Transverse colon (tissue), 4 donors: Measurements from ENCODE around the gene CATSPER3. TPM values are rescaled to one million over a fixed set of nuclear protein-coding genes. Genes with fewer than 3 reads are reported as not detected.

ENCODE experiments used
- DNase-seq: peaks from one replicate; pipeline ENCODE4 v3.0.0-alpha.2; 2019
- H3K27ac ChIP-seq, 4 donors: fragments of 200-600 bp; sonication (generic); 2 replicates each; pipeline ENCODE4 v1.5.1; 2016 to 2018; ENCODE audit warnings: inconsistent platforms in 4 of 4
- H3K27me3 ChIP-seq: fragments of 200-600 bp; sonication (generic); 2 replicates; pipeline ENCODE4 v1.5.1; 2017; ENCODE audit warnings: inconsistent platforms
- H3K36me3 ChIP-seq, 4 donors: fragments of 200-600 bp; sonication (generic); 2 replicates each; pipeline ENCODE4 v1.5.1; 2017 to 2019; ENCODE audit warnings: inconsistent platforms in 4 of 4
- H3K4me1 ChIP-seq, 4 donors: fragments of 200-600 bp; sonication (generic); 2 replicates each; pipeline ENCODE4 v1.5.1; 2017 to 2020; ENCODE audit warnings: inconsistent platforms in 4 of 4
- H3K4me3 ChIP-seq, 4 donors: fragments of 200-600 bp; sonication (generic); 1 replicate in 1 of 4; 2 replicates in 3 of 4; pipeline versions ENCODE4 v1.5.1 to v1.6.1; 2017 to 2019; ENCODE audit warnings: inconsistent platforms in 4 of 4
- H3K9me3 ChIP-seq, 2 donors: fragments of 200-600 bp; sonication (generic); 2 replicates each; pipeline ENCODE4 v1.5.1; 2017 to 2019; ENCODE audit warnings: inconsistent platforms in 2 of 2
- CTCF ChIP-seq, 5 experiments: fragments of 200-600 bp in 3 of 5; fragments of 450-650 bp in 2 of 5; sonication (generic) in 3 of 5; IDR thresholded peaks; 1 replicate in 2 of 5; 2 replicates in 3 of 5; pipeline ENCODE4 v1.5.1; 2016 to 2017; ENCODE audit warnings: antibody characterized with exemption in 5 of 5, inconsistent platforms in 3 of 5, mild to moderate bottlenecking in 2 of 5, moderate library complexity in 1 of 5
- EP300 ChIP-seq: sonication (generic); formaldehyde crosslinking; IDR thresholded peaks from one replicate; pipeline ENCODE4 v1.6.1; 2017; ENCODE audit warnings: antibody characterized with exemption, low read depth
- POLR2A ChIP-seq: fragments of 450-650 bp; IDR thresholded peaks from one replicate; pipeline ENCODE4 v1.6.1; 2016; ENCODE audit warnings: antibody characterized with exemption, mild to moderate bottlenecking, moderate library complexity
- POLR2AphosphoS5 ChIP-seq, 3 donors: sonication (generic); formaldehyde crosslinking; IDR thresholded peaks; one replicate each; pipeline ENCODE4 v1.6.1; 2016; ENCODE audit warnings: antibody characterized with exemption in 3 of 3
- WGBS, 2 donors: methylation state at CpG; one replicate each; pipeline ENCODE4 v1.1.5; 2018; ENCODE audit warnings: low coverage in 1 of 2; 5-methylcytosine and 5-hydroxymethylcytosine counted together
- in situ Hi-C, 4 donors: fragments of 200-750 bp; cut with MboI; loops; one replicate each; pipeline versions ENCODE4 v1.15.0 to v1.15.1; 2017; ENCODE audit warnings: low sequenced_read_pairs in 3 of 4, low pct_ligation_motif_present in 1 of 4, low pct_unique_long_range_greater_than_20kb in 1 of 4
- intact Hi-C: fragments of 100-400 bp; cut with DNase I; formaldehyde crosslinking; loops from one replicate; pipeline ENCODE4 v1.15.1; 2023; ENCODE audit warnings: low total_unique reads
- total RNA-seq, 4 donors: library from RNA; depleted of rRNA; stranded (reverse); fragments of >200 nt; gene quantifications; one replicate each; pipeline ENCODE4 v1.1.0, GENCODE V29; 2016

Gene CATSPER3
- total RNA-seq, 4 donors from 2014 or later, result 0.32 to 4.1 (median 1.1) TPM; not detected in 1

GRCh38 chr5:135011355-135012032 is 43.8 kb downstream of the CATSPER3 start:
- H3K27me3 ChIP-seq, result no peaks in the 10 kb centered on the region
- H3K27ac ChIP-seq, result no peak overlapping the region
- H3K36me3 ChIP-seq, result no peaks in the 10 kb centered on the region
- H3K4me3 ChIP-seq, result no peak overlapping the region
- 89% methylated on average over 4 of the region's 4 CpGs; no CpG with 5 or more reads in 1 of the 2 donors for WGBS, 2 donors
- in situ Hi-C loops (no loop called here), intact Hi-C loops (no loop called here)
- H3K9me3 ChIP-seq, result no peaks in the 10 kb centered on the region
- H3K4me1 ChIP-seq, result peaks cover 0 to 7% (median 3%) of the 10 kb centered on the region in 4 donors
- TF ChIP-seq POLR2A (no peak), CTCF (IDR thresholded peaks at IDR 0.05) (no peak), POLR2AphosphoS5 (IDR thresholded peaks at IDR 0.05) (no peak), EP300 (no peak)
- no peak for DNase-seq

- no peak overlapping the region for H3K4me3 ChIP-seq
- in situ Hi-C loops (no loop called here), intact Hi-C loops (no loop called here)
- no peaks in the 10 kb centered on the region for H3K36me3 ChIP-seq
- 94% methylated on average over 2 of the region's 2 CpGs; no CpG with 5 or more reads in 1 of the 2 donors for WGBS, 2 donors
- H3K9me3 ChIP-seq, result no peaks in the 10 kb centered on the region
- peaks cover 0 to 7% (median 3%) of the 10 kb centered on the region in 4 donors for H3K4me1 ChIP-seq
- H3K27ac ChIP-seq, result no peak overlapping the region
- DNase-seq, result no peak
- no peaks in the 10 kb centered on the region for H3K27me3 ChIP-seq
- TF ChIP-seq POLR2A, result no peak
- no peak for TF ChIP-seq POLR2AphosphoS5 (IDR thresholded peaks at IDR 0.05)
- TF ChIP-seq CTCF (IDR thresholded peaks at IDR 0.05), result no peak
- no peak for TF ChIP-seq EP300
Measured at GRCh38 chr5:135012033-135012588, 44.4 kb downstream of the CATSPER3 start.

- TF ChIP-seq CTCF (IDR thresholded peaks at IDR 0.05) (no peak), POLR2AphosphoS5 (IDR thresholded peaks at IDR 0.05) (no peak)
- intact Hi-C loops (no loop called here), in situ Hi-C loops (no loop called here)
- DNase-seq, result no peak
- H3K4me3 ChIP-seq, result no peak overlapping the region
- H3K27ac ChIP-seq, result no peak overlapping the region
- peaks cover 0 to 7% (median 3%) of the 10 kb centered on the region in 4 donors for H3K4me1 ChIP-seq
- H3K9me3 ChIP-seq, result no peaks in the 10 kb centered on the region
- no peaks in the 10 kb centered on the region for H3K27me3 ChIP-seq
- H3K36me3 ChIP-seq, result no peaks in the 10 kb centered on the region
- WGBS, 2 donors, result 84% methylated on average over 5 of the region's 5 CpGs; no CpG with 5 or more reads in 1 of the 2 donors
Measured at GRCh38 chr5:135012951-135013391, 45.3 kb downstream of the CATSPER3 start.

GRCh38 chr5:135013445-135013844 is 45.7 kb downstream of the CATSPER3 start:
- DNase-seq, result no peak
- Histone ChIP-seq H3K27me3 (no peaks in the 10 kb centered on the region), H3K9me3 (no peaks in the 10 kb centered on the region), H3K27ac (no peak overlapping the region), H3K36me3 (no peaks in the 10 kb centered on the region), H3K4me1 (peaks cover 0 to 7% (median 3%) of the 10 kb centered on the region in 4 donors), H3K4me3 (no peak overlapping the region)
- 85 to 86% methylated on average over 1 to 7 of the region's 7 CpGs for WGBS, 2 donors
- TF ChIP-seq EP300 (no peak), POLR2A (no peak), CTCF (IDR thresholded peaks at IDR 0.05) (no peak)
- intact Hi-C loops, result no loop called here
- in situ Hi-C loops, result no loop called here
